Central memory CD4-positive, alpha-beta T cell (primary cell): Measurements from ENCODE around the gene IFI6.

Source experiments
- DNase-seq: peaks from one replicate; pipeline ENCODE4 v3.0.0; 2022

IFI6 gene

GRCh38 chr1:27669876-27670275 lies 2.1 kb downstream of the IFI6 start:
- DNase-seq = no peak

GRCh38 chr1:27668808-27669723 lies 2.9 kb downstream of the IFI6 start:
- DNase-seq = peak; percentile 79

- no peak for DNase-seq
Measured at GRCh38 chr1:27668121-27668807, 3.7 kb downstream of the IFI6 start.

GRCh38 chr1:27666791-27667254 lies 5.2 kb downstream of the IFI6 start:
- DNase-seq = no peak

GRCh38 chr1:27666294-27666693 lies 5.7 kb downstream of the IFI6 start:
- DNase-seq = no peak

DNA sequence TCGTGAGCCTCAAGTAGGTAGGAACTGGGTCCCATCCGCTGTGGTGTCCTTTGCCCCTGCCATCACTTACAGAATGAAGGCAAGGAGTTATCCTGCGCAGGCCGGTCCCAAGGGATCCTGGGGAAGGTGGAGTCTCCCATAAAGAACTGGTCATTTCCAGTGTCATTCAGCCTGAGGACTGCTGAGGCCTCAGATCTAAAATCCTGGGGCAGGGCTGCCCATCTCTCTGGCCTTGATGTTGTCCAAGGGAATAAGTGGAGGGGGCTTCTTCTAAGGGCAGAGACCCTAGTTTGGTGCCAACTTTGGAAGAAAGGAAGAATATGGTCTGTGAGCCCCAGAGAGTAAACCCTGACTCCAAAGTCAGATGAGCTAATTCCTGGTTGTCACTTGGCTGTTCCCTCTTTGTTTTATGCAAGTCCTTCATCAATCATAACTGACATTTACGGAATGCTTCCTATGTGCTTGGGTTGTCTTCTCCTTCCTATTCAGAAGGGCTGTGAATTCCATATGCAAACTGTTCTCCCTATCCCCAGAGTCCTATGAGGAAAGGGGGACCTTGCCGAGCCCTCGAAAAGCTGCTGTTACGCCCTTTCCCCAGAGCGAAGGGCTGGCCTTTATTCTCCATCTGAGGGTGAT lies 6.9 kb downstream of the IFI6 start:
- no peak for DNase-seq

DNA sequence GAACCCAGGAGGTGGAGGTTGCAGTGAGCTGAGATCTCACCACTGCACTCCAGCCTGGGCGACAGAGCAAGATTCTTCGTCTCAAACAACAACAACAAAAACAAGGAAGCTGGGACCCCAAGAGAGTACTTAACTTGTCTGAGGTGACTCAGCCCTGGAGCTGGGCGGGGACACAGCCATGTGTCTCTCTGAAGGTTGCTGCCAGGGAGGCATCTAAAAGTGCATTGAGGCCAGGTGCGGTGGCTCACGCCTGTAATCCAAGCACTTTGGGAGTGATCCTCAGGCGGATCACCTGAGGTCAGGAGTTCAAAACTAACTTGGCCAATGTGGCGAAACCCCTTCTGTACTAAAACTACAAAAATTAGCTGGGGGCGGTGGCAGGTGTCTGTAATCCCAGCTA lies 7.7 kb downstream of the IFI6 start:
- no peak for DNase-seq

GRCh38 chr1:27662707-27663393 lies 9.1 kb downstream of the IFI6 start:
- peak; percentile 84 for DNase-seq

DNA sequence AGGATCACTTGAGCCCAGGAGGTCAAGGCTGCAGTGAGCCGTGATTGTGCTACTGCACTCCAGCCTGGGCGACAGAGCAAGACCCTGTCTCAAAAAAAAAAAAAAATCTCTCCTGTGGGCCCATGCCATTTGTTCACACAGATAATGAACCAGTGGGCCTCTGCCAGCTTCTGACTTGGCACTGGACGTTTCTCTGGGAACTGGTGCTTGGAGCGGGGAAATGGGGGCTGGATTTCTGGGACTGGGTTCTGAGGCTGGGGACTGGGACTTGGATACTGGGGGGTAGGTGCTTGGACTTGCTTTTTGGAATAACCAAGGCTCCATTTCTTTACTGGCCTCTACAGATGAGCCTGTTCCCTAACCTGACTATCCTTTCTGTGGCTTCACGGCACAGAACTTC lies 9.7 kb downstream of the IFI6 start:
- no peak for DNase-seq

GRCh38 chr1:27661412-27662075 lies 10.4 kb downstream of the IFI6 start:
- DNase-seq = no peak

DNA sequence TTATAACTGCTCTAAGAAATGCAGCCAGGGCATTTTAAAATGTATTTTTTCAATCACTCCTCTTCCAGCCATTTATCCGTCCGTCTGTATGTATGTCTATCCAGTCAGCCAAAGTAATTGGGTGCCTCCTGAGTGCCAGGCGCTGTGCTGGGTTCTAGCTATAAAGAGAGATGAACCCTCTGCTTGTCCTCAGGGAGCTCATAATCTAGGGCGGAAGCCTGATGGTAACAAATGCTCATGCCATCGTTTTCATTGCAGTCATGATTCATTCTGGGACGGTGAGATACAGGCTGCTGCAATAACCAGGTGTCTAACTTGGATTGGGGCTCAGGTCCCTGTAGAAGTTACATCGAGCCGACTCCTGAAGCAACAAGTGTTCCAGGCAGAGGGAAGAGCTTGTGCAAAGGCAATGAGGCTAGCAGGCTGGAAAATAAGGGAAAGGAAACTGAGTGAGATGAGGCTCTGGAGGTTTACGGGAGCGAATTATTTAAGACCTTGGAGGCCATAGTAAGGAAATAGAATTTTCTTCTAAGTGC lies 11.6 kb downstream of the IFI6 start:
- DNase-seq = no peak

- DNase-seq = peak; percentile 84
Measured at GRCh38 chr1:27659497-27660299, 12.3 kb downstream of the IFI6 start.

- no peak for DNase-seq
Measured at GRCh38 chr1:27658951-27659496, 13.0 kb downstream of the IFI6 start.

DNA sequence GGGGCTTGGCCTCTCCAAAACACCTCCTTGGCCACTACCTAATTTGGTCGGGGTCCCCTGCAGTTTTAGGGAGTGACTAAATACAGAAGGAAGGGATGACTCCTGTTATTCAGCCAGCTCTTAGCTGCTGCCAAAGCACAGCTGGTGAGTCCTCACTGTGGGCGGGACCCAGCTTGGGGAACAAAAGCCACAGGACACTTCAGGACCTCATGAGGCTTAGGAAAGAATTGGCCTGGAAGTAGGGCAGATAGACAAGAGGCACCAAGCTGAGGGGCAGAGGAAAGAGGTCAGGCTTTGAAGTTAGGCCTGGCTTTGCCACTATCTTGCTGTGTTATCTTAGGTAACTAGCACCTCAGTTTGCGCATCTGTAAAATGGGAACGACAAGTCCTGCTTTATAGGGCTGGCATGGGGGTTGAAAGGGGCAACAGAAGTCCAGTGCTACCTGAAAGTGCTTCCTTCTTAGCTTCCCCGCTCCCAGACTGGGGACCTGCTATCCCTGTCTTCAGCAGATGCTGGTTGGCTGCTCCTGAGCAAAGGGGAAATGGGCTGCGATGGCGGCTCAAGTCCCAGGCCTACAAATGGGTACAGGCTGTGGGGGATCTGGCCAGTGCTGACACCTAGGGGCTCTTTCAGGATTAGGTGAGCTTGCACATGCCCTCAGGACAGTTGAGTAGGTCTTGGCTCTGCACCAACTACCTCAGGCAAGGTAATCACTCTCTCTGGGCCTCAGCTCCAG lies 15.7 kb downstream of the IFI6 start:
- no peak for DNase-seq

- no peak for DNase-seq
Measured at GRCh38 chr1:27655151-27655937, 16.6 kb downstream of the IFI6 start.

DNA sequence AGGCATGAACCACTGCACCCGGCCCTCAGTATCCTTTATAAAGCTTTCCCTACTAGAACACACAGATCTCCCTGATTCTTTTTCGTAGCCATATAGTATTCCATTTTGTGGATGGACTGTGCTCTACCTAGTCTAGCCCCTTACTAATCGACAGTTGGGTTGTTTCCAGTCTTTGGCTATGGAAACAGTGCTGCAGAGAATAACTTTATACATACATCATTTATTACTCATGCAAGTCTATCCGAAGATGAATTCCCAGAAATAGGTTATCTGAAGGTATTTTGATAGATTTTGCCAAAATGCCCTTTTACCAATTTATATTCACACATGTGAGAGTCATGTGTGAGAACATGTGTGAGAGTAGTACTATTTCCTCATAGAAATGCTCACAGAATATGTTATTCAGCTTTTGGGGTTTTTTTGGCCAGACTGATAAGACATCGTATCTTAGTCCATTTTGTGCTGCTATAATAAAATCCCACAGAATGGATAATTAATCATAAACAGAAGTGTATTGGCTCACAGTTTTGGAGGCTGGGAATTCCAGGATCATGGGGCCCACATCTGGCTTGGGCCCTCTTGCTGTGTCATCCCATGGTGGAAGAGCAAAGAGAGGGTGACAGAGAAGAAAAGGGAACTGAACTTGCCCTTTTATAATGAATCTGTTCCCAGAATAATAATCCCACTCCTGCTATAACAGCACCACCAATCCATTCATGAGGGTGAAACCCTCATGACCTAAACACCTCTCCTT lies 19.7 kb downstream of the IFI6 start:
- DNase-seq = no peak

- no peak for DNase-seq
Measured at GRCh38 chr1:27650539-27651175, 21.3 kb downstream of the IFI6 start.

GRCh38 chr1:27650171-27650538 lies 21.8 kb downstream of the IFI6 start:
- no peak for DNase-seq
